HUES48 (cell line): Measurements from ENCODE around the gene TEDC1.

ENCODE experiments used
- H3K27ac ChIP-seq: one replicate; pipeline ENCODE4 v1.7.0; 2013; ENCODE audit warnings: low read depth, low read length, inconsistent platforms
- H3K27me3 ChIP-seq: 2 replicates; pipeline ENCODE4 v1.6.1; 2013; ENCODE audit warnings: mild to moderate bottlenecking, low read length; ENCODE audit not compliant: control insufficient read depth, insufficient read depth
- H3K36me3 ChIP-seq: 2 replicates; pipeline ENCODE4 v1.6.1; 2013; ENCODE audit warnings: low read length; ENCODE audit not compliant: control insufficient read depth, insufficient read depth
- H3K4me1 ChIP-seq: 2 replicates; pipeline ENCODE4 v1.6.1; 2013; ENCODE audit warnings: mild to moderate bottlenecking, low read length; ENCODE audit not compliant: control insufficient read depth, insufficient read depth
- H3K4me3 ChIP-seq: 2 replicates; pipeline ENCODE4 v1.5.1; 2013; ENCODE audit warnings: mild to moderate bottlenecking, low read depth, low read length
- H3K9ac ChIP-seq: 2 replicates; pipeline ENCODE4 v1.6.1; 2013; ENCODE audit warnings: mild to moderate bottlenecking, low read depth, low read length, moderate library complexity
- H3K9me3 ChIP-seq: 2 replicates; pipeline ENCODE4 v1.6.1; 2013; ENCODE audit warnings: low read length; ENCODE audit not compliant: control insufficient read depth, insufficient read depth

The TEDC1 gene

GRCh38 chr14:105469456-105470349 lies 21.3 kb upstream of the TEDC1 start:
- H3K9me3 ChIP-seq, result no peaks in the 10 kb centered on the region
- H3K27ac ChIP-seq, result no peak overlapping the region
- no peak overlapping the region for H3K9ac ChIP-seq
- peaks cover 50% of the 10 kb centered on the region for H3K36me3 ChIP-seq
- H3K4me3 ChIP-seq, result no peak overlapping the region
- H3K4me1 ChIP-seq, result peaks cover 6% of the 10 kb centered on the region; the same call in 1 of the 2 replicates
- peaks cover under 1% of the 10 kb centered on the region; the same call in 1 of the 2 replicates for H3K27me3 ChIP-seq

- Histone ChIP-seq H3K9ac (no peak overlapping the region), H3K4me3 (no peak overlapping the region), H3K9me3 (no peaks in the 10 kb centered on the region), H3K27ac (peak overlapping the region; percentile 28), H3K4me1 (peaks cover 7% of the 10 kb centered on the region), H3K36me3 (peaks cover 41% of the 10 kb centered on the region), H3K27me3 (peaks cover 9% of the 10 kb centered on the region)
Measured at GRCh38 chr14:105470350-105471296, 20.4 kb upstream of the TEDC1 start.

GRCh38 chr14:105471297-105471821 lies 19.7 kb upstream of the TEDC1 start:
- Histone ChIP-seq H3K9me3 (no peaks in the 10 kb centered on the region), H3K4me1 (peaks cover 11% of the 10 kb centered on the region), H3K27ac (no peak overlapping the region), H3K27me3 (peaks cover 17% of the 10 kb centered on the region), H3K4me3 (no peak overlapping the region), H3K9ac (no peak overlapping the region), H3K36me3 (peaks cover 34% of the 10 kb centered on the region)

GRCh38 chr14:105471823-105472485 lies 19.1 kb upstream of the TEDC1 start:
- Histone ChIP-seq H3K9ac (no peak overlapping the region), H3K27me3 (peaks cover 23% of the 10 kb centered on the region), H3K4me3 (no peak overlapping the region), H3K4me1 (peaks cover 11% of the 10 kb centered on the region), H3K9me3 (no peaks in the 10 kb centered on the region), H3K36me3 (peaks cover 28% of the 10 kb centered on the region), H3K27ac (no peak overlapping the region)

GRCh38 chr14:105472486-105472991 lies 18.5 kb upstream of the TEDC1 start:
- no peak overlapping the region for H3K27ac ChIP-seq
- H3K27me3 ChIP-seq, result peaks cover 29% of the 10 kb centered on the region
- peaks cover 11% of the 10 kb centered on the region for H3K4me1 ChIP-seq

GRCh38 chr14:105473033-105473676 lies 17.9 kb upstream of the TEDC1 start:
- no peak overlapping the region for H3K27ac ChIP-seq
- H3K4me3 ChIP-seq, result peak overlapping the region; percentile 64; the same call in 1 of the 2 replicates
- peaks cover 11% of the 10 kb centered on the region for H3K4me1 ChIP-seq
- no peaks in the 10 kb centered on the region for H3K9me3 ChIP-seq
- no peak overlapping the region for H3K9ac ChIP-seq
- peaks cover 16% of the 10 kb centered on the region for H3K36me3 ChIP-seq
- H3K27me3 ChIP-seq, result peaks cover 34% of the 10 kb centered on the region

More at GRCh38 chr14:105472486-105472991, 18.5 kb upstream of the TEDC1 start:
- no peak overlapping the region for H3K4me3 ChIP-seq
- peaks cover 22% of the 10 kb centered on the region for H3K36me3 ChIP-seq
- no peak overlapping the region for H3K9ac ChIP-seq
- no peaks in the 10 kb centered on the region for H3K9me3 ChIP-seq

GRCh38 chr14:105473677-105474482 lies 17.2 kb upstream of the TEDC1 start:
- H3K4me1 ChIP-seq, result peaks cover 11% of the 10 kb centered on the region
- H3K9ac ChIP-seq, result no peak overlapping the region; the same call in 1 of the 2 replicates
- H3K27me3 ChIP-seq, result peaks cover 41% of the 10 kb centered on the region
- peaks cover 10% of the 10 kb centered on the region; the same call in 1 of the 2 replicates for H3K36me3 ChIP-seq
- H3K27ac ChIP-seq, result peak overlapping the region; percentile 78
- peak overlapping the region; percentile 64 for H3K4me3 ChIP-seq
- no peaks in the 10 kb centered on the region for H3K9me3 ChIP-seq

GRCh38 chr14:105474483-105475268 lies 16.4 kb upstream of the TEDC1 start, which contains the start of gene CRIP2:
TSS of gene CRIP2 (plus strand) at chr14:105474821. CDS start at chr14:105474863, 42 bp downstream.
- H3K9ac ChIP-seq, result no peak within 1 kb of the TSS; the same call in 1 of the 2 replicates
- peaks cover 12% of the 10 kb centered on the region for H3K4me1 ChIP-seq
- H3K4me3 ChIP-seq, result peak within 1 kb of the TSS; percentile 64
- H3K9me3 ChIP-seq, result no peaks in the 10 kb centered on the region
- peak within 1 kb of the TSS; percentile 78 for H3K27ac ChIP-seq
- peaks cover 49% of the 10 kb centered on the region for H3K27me3 ChIP-seq
- peaks cover 5% of the 10 kb centered on the region; the same call in 1 of the 2 replicates for H3K36me3 ChIP-seq
